GM12801 (cell line): ENCODE results near the gene DRGX.

Experiments
- TF ChIP-seq, protein P1 (sequence below): IDR thresholded peaks from one replicate; pipeline ENCODE4 v1.5.1; 2011; ENCODE audit warnings: control low read depth; ENCODE audit not compliant: insufficient read length; ENCODE audit errors: extremely low read depth

DRGX gene

DNA sequence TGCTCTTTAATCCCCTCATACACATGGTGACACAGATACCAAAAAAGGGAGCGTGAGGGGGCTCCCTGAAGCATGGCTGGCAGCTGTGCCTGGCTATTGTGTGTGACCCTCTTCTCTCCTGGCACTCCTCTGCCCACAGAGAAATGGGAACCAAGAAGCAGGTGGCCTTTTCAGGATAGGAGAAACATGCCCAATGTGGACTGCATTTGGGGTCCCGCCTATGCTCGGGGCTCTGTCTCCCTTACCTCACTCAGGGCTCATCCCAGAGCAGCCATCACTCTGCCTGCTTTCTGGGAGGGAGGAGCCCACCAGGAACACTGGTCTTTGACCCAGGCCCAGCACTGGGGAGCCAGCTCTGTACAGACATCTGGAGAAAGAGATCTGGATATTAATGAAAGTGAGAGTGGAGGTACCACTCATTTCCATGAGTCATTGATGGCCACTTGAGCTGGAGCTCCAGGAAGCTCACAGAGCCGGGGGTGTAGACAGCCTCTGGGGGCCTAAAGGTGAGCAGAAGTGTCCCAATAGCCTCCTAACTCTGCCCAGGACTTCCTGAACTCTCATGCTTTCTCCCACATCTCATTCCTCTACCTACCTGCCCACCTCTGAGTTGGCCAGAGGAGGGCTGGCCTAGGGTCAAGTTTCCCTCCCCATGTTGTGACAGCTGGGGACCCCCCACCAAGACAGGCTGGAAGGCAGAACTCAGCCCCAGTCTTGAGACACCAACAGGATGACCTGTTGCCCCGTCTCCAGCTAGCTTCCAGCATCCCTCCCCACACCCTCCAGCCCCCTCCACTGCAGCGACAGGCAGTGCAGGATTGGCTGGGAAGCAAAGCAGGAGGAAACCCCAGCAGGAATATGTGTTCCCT, 42.6 kb downstream of the DRGX start:
- TF ChIP-seq, protein P1, sequence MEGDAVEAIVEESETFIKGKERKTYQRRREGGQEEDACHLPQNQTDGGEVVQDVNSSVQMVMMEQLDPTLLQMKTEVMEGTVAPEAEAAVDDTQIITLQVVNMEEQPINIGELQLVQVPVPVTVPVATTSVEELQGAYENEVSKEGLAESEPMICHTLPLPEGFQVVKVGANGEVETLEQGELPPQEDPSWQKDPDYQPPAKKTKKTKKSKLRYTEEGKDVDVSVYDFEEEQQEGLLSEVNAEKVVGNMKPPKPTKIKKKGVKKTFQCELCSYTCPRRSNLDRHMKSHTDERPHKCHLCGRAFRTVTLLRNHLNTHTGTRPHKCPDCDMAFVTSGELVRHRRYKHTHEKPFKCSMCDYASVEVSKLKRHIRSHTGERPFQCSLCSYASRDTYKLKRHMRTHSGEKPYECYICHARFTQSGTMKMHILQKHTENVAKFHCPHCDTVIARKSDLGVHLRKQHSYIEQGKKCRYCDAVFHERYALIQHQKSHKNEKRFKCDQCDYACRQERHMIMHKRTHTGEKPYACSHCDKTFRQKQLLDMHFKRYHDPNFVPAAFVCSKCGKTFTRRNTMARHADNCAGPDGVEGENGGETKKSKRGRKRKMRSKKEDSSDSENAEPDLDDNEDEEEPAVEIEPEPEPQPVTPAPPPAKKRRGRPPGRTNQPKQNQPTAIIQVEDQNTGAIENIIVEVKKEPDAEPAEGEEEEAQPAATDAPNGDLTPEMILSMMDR = no peak

DNA sequence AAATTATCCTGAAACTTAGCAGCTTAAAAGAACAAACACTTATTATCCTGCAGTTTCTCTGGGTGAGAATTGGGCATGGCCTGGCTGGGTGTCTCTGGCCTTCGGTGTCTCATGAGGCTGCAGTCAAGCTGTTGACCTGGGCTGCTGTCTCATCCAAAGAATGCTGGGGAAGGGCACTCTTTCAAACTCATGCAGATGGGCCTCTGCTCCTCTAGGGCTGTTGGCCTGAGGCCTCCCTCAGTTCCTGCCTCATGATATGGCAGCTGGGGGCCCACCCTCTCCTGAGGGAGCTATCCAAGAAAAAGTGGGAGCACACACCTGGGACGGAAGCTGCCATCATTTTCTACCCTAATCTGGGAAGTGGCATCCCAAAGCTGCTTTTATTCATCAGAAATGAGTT, 43.6 kb downstream of the DRGX start:
- TF ChIP-seq, protein P1 = no peak

DNA sequence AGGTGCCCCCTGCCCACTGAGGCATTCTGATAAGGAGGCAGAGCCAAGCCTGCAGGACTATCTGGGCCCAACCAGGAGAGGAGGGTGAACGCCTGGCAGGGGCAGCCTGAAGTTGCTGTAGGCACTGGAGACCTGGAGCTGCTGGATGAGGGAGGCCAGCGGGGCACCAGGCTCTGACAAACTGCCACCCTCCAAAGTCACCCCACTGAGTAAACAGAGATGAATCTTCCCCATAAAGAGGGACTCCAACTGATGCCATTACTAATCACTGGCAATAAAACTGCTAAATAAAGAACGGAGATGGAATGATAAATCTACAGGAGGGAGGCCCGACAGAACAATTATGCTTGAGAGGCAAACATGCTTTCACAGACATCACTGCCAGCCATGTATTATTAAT, 44.2 kb downstream of the DRGX start:
- TF ChIP-seq, protein P1 = no peak

DNA sequence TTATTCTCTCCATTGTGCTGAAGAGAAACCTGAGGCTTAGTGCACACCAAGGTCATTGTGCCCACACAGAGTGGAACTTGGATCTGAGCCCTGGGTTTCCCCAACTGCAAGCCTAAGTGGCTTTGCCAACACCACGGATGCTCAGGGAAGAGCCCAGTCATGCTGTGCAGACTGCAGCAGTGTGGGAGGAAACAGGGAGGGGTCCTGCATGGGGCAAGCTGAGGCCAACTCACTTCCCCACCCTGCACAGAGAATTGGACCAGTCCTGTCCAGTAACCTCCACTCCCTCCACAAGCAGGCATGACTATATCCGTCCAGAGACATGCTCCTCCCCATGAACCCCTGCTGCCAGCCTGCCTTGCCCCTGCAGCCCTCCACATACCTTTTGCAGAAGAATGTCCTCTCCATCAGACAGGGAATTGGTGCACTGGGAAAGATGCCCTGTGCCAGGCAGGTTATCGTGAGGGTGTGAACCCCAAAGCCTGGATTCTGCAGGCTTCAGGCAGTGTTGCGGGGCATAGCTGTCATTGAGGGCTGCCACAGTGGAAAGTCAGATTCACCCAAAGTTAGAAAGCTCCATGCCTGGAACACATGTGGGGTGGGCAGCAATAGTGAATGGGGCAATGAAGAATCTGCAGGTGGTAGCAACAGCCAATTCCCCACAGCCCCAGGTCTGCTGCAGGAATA, 44.9 kb downstream of the DRGX start:
- TF ChIP-seq, protein P1 = no peak

DNA sequence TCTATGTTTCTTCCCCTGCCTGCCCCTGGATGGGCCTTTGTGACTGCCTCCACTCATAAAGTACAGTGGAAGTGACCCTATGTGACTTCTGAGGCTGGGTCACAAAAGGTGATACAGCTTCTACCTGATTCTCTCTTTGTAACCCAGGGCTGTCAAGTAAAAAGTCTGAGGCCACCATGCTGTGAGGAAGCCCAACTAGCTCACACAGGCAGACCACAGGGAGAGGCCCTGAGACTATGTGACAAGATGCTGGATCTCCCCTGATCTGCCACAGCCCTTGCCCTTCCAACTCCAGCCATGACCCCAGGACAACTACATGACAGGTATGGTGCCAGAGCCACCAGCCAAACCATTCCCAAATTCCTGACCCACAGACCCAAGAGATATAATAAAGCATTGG, 45.8 kb downstream of the DRGX start:
- TF ChIP-seq, protein P1 = no peak

DNA sequence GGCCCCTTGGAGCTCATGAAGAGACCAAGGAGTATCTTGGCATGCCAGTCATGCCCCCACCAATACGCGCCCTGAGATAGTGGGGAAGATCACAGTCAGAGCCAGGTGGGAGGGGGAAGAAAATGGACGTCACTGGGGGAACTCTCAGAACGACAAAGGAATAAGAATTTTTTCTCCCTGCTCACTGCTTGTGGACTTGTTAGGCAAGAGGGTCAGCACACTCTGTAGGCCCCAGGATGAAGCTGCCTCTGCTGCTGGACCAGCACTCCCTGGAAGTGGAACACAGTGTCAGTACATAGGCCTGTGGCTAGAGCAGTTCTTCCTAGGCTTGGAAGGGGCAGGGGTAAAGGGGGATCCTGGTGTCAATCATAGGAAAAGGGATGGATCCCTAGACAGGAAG, 46.5 kb downstream of the DRGX start:
- TF ChIP-seq, protein P1 = no peak

DNA sequence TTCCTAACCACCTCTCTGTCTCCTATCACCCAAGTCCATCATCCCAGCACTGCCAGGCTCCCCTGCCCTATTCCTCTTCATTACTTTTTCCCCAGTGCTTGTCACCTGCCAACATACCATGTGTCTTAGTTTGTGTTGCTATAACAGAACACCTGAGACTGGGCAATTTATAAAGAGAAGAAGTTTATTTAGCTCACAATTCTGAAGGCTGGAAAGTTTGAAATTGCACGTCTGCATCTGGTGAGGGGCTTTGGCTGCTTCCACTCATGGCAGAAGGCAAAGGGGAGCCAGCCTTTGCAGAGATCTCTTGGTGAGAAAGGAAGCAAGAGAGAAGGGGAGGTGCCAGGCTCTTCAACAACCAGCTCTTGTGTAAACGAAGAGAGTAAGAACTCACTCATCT, 47.3 kb downstream of the DRGX start:
- TF ChIP-seq, protein P1 = no peak
